Heart left ventricle (tissue), 13 donors: Measurements from ENCODE around the gene TFF3.

ENCODE experiments used
- POLR2A ChIP-seq, 2 donors: fragments of 450-650 bp; IDR thresholded peaks; one replicate each; pipeline ENCODE4 v1.6.1; 2017; ENCODE audit warnings: antibody characterized with exemption in 2 of 2, mild to moderate bottlenecking in 2 of 2, moderate library complexity in 2 of 2
- TF ChIP-seq, protein P1 (sequence below), 12 donors: fragments of 200-600 bp; sonication (generic) in 4 of 12; IDR thresholded peaks; one replicate each; pipeline versions ENCODE4 v1.5.0 to v1.8.0; 2018 to 2022; ENCODE audit warnings: antibody characterized with exemption in 12 of 12, mild to moderate bottlenecking in 5 of 12
- donor health status: ischemic (EF 13 %, LVEDD 7.1; RV severe dilation, severe dysfunction).
- donor health status: DM: no; HTN: yes; CAD: no.
- donor health status: DM: no; HTN: no; CAD: no.
- donor health status: ischemic (EF 25% LVEDD 6.9; RV normal size, moderate dysfunction).
- donor health status: ischemic (EF 25% LVEDD 5.7; RV mildly dilated, moderate dysfunction).
- donor health status: ischemic (EF 35%, LVEDD 5.7; RV mildly dilated, moderate dysfunction).
- donor health status: nonischemic (EF 11% LVEDD 7.7; RV severe dilation, severe dysfunction).
- donor health status: DM: yes; HTN: yes; CAD: no.
- donor health status: PGD.
- donor health status: ischemic (EF 29% LVEDD 5.4; RV normal size, mild dysfunction).
- donor health status: nonischemic (EF 23%, LVEDD 6.1; RV moderate dilation, normal function).

DNA sequence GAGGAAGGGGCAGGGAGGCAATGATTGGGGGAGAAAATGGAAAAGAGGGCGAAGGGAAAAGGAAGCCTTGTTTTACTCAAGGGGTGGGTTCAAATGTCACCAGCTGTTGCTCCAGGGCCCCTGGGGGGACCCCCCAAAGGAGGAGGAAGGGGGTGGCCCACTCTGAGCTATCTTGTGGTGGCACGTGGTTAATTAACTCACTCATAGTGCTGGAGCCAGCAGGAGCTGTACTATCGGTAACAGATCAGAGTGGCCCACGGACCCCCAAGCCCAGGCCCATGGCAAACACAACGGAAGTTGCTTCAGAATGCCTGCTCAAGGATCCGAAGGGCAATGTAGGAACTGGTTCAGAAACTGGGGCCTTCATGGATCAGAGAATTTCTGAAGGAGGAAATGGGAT lies 28.3 kb upstream of the TFF3 start:
- TF ChIP-seq, protein P1, sequence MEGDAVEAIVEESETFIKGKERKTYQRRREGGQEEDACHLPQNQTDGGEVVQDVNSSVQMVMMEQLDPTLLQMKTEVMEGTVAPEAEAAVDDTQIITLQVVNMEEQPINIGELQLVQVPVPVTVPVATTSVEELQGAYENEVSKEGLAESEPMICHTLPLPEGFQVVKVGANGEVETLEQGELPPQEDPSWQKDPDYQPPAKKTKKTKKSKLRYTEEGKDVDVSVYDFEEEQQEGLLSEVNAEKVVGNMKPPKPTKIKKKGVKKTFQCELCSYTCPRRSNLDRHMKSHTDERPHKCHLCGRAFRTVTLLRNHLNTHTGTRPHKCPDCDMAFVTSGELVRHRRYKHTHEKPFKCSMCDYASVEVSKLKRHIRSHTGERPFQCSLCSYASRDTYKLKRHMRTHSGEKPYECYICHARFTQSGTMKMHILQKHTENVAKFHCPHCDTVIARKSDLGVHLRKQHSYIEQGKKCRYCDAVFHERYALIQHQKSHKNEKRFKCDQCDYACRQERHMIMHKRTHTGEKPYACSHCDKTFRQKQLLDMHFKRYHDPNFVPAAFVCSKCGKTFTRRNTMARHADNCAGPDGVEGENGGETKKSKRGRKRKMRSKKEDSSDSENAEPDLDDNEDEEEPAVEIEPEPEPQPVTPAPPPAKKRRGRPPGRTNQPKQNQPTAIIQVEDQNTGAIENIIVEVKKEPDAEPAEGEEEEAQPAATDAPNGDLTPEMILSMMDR (IDR thresholded peaks at IDR 0.05), result no peak
- no peak for TF ChIP-seq POLR2A (IDR thresholded peaks at IDR 0.05)
